Epithelial cell of prostate (primary cell): ENCODE data around the gene SYNDIG1L.

Experiments
- DNase-seq: peaks from one replicate; pipeline ENCODE4 v3.0.0-alpha.2; 2011; ENCODE audit warnings: low read depth, low spot score
- H3K27ac ChIP-seq: fragments of 450-650 bp; 2 replicates; pipeline ENCODE4 v1.5.1; 2017; ENCODE audit warnings: mild to moderate bottlenecking

SYNDIG1L gene

GRCh38 chr14:74434294-74434693, 8.3 kb upstream of the SYNDIG1L start:
- H3K27ac ChIP-seq: no peak overlapping the region
- no peak for DNase-seq

- no peak for DNase-seq
- no peak overlapping the region for H3K27ac ChIP-seq
Observed at GRCh38 chr14:74429991-74430390, 4.0 kb upstream of the SYNDIG1L start.

- DNase-seq: no peak
- H3K27ac ChIP-seq: no peak overlapping the region
Observed at GRCh38 chr14:74429221-74429691, 3.2 kb upstream of the SYNDIG1L start.

GRCh38 chr14:74427651-74428050, 1.6 kb upstream of the SYNDIG1L start:
- no peak for DNase-seq
- no peak overlapping the region for H3K27ac ChIP-seq

- no peak for DNase-seq
- no peak overlapping the region for H3K27ac ChIP-seq
Observed at GRCh38 chr14:74425525-74426201, 347 bp downstream of the SYNDIG1L start.

- DNase-seq: no peak
- H3K27ac ChIP-seq: no peak overlapping the region
Observed at GRCh38 chr14:74424606-74425005, 1.4 kb downstream of the SYNDIG1L start.

- DNase-seq: no peak
- no peak overlapping the region for H3K27ac ChIP-seq
Observed at GRCh38 chr14:74423246-74423645, 2.8 kb downstream of the SYNDIG1L start.

GRCh38 chr14:74421981-74422380, 4.0 kb downstream of the SYNDIG1L start:
- no peak for DNase-seq
- H3K27ac ChIP-seq: no peak overlapping the region

- DNase-seq: no peak
- H3K27ac ChIP-seq: no peak overlapping the region
Observed at GRCh38 chr14:74419086-74419485, 6.9 kb downstream of the SYNDIG1L start.

- no peak for DNase-seq
- H3K27ac ChIP-seq: no peak overlapping the region
Observed at GRCh38 chr14:74418031-74418430, 8.0 kb downstream of the SYNDIG1L start.

- H3K27ac ChIP-seq: no peak overlapping the region
- no peak for DNase-seq
Observed at GRCh38 chr14:74417611-74418010, 8.4 kb downstream of the SYNDIG1L start.

GRCh38 chr14:74417201-74417600, 8.8 kb downstream of the SYNDIG1L start:
- DNase-seq: no peak
- no peak overlapping the region for H3K27ac ChIP-seq

- no peak for DNase-seq
- no peak overlapping the region for H3K27ac ChIP-seq
Observed at GRCh38 chr14:74415115-74415437, 10.9 kb downstream of the SYNDIG1L start.

- H3K27ac ChIP-seq: no peak overlapping the region
- no peak for DNase-seq
Observed at GRCh38 chr14:74414403-74415114, 11.5 kb downstream of the SYNDIG1L start.

GRCh38 chr14:74413627-74414026, 12.4 kb downstream of the SYNDIG1L start:
- no peak overlapping the region for H3K27ac ChIP-seq
- DNase-seq: no peak

- DNase-seq: no peak
- H3K27ac ChIP-seq: no peak overlapping the region
Observed at GRCh38 chr14:74412753-74413152, 13.3 kb downstream of the SYNDIG1L start.

GRCh38 chr14:74411671-74412070, 14.3 kb downstream of the SYNDIG1L start:
- DNase-seq: no peak
- H3K27ac ChIP-seq: no peak overlapping the region

- no peak for DNase-seq
- no peak overlapping the region for H3K27ac ChIP-seq
Observed at GRCh38 chr14:74409441-74409840, 16.6 kb downstream of the SYNDIG1L start.

- DNase-seq: no peak
- no peak overlapping the region for H3K27ac ChIP-seq
Observed at GRCh38 chr14:74408870-74409269, 17.1 kb downstream of the SYNDIG1L start.

- DNase-seq: no peak
Observed at GRCh38 chr14:74407801-74408154, 18.2 kb downstream of the SYNDIG1L start.

GRCh38 chr14:74407021-74407800, 18.8 kb downstream of the SYNDIG1L start:
- no peak overlapping the region for H3K27ac ChIP-seq
- no peak for DNase-seq

More at GRCh38 chr14:74407801-74408154, 18.2 kb downstream of the SYNDIG1L start:
- H3K27ac ChIP-seq: no peak overlapping the region
